HG03175 (cell line): ENCODE data around the gene TIMM17A.
"Not testable (repeated sequence)": the region's sequence is repeated elsewhere in the genome, so short reads cannot be mapped to it uniquely, and the experiment has no call there.

ENCODE experiments used
- ATAC-seq: cut with Tn5 transposase; IDR thresholded peaks from one replicate; pipeline ENCODE4 v1.9.1; 2021; ENCODE audit warnings: mild to moderate bottlenecking, moderate library complexity; ENCODE audit not compliant: unreplicated experiment

The TIMM17A gene

DNA sequence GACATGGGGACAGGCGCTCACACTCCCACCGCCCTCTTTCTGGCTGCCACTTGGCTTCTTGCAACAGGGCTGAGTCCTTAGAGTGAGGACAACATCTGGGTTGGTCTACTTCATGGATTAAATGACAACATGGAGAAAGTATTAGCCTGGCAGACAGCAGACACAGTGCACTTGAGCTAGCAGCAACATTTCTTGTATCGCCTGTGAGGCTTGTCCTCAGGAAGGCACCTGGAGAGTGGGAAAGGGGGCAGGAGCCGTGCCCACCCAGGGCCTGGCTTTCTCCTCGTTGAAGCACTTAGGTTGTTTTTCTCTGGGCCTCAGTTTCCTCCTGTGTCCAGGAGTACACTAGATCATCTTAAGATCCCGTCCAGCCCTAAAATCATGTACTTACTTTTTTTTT lies 58.8 kb downstream of the TIMM17A start:
- ATAC-seq = no peak

DNA sequence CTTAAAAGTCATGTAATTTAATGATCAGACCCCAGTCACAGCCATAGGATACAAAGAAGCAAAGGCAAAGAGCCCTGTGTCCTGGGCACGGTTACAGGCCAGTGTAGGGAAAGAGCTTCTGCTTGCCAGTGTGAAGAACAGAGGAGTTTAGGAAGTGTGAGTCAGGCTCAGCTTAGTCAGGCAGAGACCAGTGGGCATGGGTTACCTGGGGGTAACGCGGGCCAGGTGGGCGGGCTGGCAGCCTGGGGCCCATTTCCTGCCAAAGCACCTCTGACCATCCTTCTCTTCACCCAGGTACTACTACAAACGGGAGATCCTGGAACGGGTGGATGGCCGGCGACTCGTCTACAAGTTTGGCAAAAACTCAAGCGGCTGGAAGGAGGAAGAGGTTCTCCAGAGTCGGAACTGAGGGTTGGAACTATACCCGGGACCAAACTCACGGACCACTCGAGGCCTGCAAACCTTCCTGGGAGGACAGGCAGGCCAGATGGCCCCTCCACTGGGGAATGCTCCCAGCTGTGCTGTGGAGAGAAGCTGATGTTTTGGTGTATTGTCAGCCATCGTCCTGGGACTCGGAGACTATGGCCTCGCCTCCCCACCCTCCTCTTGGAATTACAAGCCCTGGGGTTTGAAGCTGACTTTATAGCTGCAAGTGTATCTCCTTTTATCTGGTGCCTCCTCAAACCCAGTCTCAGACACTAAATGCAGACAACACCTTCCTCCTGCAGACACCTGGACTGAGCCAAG lies 59.8 kb downstream of the TIMM17A start:
- ATAC-seq = no peak

DNA sequence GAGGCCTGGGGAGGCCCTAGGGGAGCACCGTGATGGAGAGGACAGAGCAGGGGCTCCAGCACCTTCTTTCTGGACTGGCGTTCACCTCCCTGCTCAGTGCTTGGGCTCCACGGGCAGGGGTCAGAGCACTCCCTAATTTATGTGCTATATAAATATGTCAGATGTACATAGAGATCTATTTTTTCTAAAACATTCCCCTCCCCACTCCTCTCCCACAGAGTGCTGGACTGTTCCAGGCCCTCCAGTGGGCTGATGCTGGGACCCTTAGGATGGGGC lies 60.3 kb downstream of the TIMM17A start:
- no peak for ATAC-seq

DNA sequence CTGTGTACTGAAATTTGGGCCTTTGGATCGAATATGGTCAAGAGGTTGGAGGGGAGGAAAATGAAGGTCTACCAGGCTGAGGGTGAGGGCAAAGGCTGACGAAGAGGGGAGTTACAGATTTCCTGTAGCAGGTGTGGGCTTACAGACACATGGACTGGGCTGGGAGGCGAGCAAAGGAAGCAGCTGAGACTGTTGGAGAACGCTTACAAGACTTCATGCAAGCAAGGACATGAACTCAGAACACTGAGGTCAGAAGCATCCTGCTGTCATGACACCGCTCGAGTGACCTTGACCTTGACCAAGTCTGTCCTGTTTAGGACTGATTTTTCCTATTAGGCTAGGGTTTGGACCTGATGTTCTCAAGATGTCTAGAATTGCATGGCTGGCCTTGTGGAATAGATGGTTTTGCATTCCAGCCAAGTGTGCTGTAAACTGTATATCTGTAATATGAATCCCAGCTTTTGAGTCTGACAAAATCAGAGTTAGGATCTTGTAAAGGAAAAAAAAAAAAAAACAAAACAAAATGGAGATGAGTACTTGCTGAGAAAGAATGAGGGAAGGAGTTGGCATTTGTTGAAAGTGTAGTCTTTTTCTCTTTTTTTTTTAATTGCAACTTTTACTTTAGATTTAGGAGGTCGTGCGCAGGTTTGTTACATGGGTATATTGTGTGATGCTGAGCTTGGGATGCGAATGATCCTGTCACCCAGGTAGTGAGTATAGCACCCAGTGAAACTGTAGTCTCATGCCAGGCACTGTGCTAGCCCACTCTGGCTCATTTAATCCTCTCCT lies 60.9 kb downstream of the TIMM17A start:
- no peak for ATAC-seq

DNA sequence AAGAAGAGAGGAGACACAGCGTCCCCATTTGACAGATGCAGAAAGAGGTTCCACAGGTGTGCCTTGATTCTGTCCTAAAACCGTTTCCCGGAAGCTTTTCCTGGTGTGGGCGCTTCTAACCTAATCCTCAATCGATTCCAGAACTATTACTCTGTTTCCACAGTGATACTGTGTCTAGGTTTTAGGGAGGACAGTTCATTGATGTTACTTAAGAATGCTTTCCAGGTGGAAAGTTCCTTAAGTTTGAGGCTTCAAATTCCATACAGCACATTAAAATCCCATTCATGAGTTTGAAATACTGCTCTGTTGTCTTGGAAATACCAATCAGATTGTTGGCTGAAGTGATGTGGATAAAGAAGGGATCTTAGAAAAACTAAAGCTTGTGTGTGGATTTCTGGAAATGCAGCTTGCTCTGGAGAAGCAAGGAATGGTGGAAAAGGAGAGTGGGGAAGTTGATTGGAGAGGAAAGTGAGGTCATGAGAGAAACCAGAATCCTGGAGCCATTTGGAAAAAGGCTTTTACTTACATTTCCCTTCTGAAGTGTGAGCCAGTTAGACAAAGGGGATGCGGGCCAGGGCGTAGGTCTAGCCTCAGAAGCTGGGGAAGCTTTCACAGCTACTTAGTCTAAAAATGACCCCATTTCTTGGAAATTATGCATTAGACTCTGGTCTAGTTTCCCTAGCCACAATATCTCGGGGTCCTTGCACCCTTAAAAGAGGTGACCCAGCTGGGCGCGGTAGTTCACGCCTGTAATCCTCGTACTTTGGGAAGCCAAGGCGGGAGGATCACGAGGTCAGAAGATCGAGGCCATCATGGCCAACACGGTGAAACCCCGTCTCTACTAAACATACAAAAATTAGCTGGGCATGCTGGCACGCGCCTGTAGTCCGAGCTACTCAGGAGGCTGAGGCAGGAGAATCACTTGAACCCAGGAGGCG lies 61.8 kb downstream of the TIMM17A start:
- ATAC-seq = no peak

DNA sequence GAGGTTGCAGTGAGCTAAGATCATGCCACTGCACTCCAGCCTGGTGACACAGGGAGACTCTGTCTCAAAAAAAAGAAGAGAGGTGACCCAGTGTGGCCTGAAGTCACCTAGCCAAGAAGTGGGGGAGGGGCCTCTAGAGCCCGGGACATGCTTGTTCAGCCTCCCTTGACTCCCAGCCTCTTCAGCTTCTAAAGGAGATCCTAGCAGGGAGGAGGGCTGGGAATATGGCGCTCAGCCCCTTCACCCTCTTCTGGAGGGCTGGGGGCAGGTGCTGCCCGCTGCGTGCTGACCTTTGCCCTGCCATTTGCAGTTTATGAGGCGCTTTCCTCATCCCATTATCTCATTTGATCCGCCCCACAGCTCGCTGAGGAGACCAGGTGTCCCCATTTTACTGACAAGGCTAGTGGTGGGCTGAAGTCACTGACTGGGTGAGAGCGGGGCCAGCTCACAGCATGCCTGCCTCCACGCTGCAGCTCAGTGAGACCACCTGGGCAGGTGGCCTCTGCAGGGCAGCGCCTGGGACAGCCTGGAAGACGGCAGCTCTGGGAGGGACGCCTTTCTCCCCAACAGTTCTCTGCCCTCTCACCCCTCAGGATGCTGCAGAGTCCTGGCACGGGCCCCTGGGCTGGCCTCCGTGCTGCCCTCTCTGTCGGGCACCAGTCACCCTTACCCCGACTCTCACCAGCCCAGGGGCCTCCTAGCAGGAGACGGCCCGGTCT lies 62.6 kb downstream of the TIMM17A start:
- ATAC-seq = no peak

DNA sequence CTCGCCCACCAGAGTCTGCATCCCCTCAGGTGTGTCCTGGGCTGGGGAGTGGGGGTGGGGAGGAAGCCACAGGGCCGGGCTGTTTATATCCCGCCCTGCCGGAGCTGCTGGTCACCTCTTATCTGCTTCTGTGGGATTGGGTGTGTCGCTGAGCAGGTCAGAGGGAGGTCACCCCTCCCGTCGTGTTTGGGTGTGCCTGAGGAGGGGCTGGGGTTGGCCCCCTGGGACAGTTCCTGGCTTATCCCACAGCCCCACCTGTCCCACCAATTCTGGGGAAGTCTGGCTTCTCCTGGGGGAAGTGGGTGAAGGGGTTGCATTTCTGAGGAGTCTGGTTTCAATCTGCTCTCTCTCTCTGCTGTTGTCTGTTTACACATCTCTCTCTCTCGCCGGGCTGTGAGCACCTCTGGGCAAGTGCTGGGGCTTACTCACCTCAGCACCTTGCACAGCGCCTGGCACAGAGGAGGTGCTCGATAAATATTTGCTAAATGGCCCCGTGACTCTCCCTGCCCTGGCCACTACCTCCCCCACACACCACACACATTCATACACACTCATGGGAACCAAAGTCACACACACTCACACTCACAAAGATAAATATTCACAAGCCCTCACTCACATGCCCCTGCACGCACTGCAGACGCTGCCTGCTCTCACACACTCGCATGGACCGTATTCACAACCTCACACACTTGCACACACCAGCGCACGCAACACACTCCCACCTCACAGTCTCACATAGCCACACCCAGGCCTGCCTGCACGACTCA lies 63.3 kb downstream of the TIMM17A start:
- no peak for ATAC-seq

DNA sequence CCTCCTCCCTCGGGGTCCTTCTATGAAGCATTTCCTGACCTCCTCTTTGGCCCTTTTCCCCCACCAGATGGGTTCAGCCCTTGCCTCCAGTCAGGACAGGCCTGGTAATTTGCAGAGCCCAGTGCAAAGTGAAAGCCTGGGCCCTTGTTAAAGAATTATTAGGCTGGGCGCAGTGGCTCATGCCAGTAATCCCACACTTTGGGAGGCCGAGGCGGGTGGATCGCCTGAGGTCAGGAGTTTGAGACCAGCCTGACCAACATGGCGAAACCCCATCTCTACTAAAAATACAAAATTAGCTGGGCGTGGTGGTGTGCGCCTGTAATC lies 63.9 kb downstream of the TIMM17A start:
- not testable (repeated sequence) for ATAC-seq
